Esophagus squamous epithelium (tissue), 5 donors: ENCODE measurements around the gene CHMP1B. TPM values are rescaled to one million over a fixed set of nuclear protein-coding genes. Genes with fewer than 3 reads are reported as not detected.
"Not testable (repeated sequence)": the region's sequence is repeated elsewhere in the genome, so short reads cannot be mapped to it uniquely, and the experiment has no call there.

Experiments
- DNase-seq: peaks from one replicate; lab custom pipeline; 2025; lab: John Stamatoyannopoulos, UW
- H3K27ac ChIP-seq, 4 donors: fragments of 200-600 bp; sonication (generic); one replicate each; pipeline ENCODE4 v1.5.1; 2016 to 2019; ENCODE audit warnings: mild to moderate bottlenecking in 1 of 4
- H3K27me3 ChIP-seq, 4 donors: fragments of 200-600 bp; sonication (generic); 1 replicate in 3 of 4; 2 replicates in 1 of 4; pipeline versions ENCODE4 v1.5.1 to v1.6.0; 2017 to 2021; ENCODE audit warnings: antibody characterized with exemption in 1 of 4
- H3K36me3 ChIP-seq, 3 donors: fragments of 200-600 bp; sonication (generic); one replicate each; pipeline ENCODE4 v1.5.1; 2016 to 2019
- H3K4me1 ChIP-seq, 3 donors: fragments of 200-600 bp; sonication (generic); one replicate each; pipeline ENCODE4 v1.5.1; 2017 to 2019
- H3K4me3 ChIP-seq, 4 donors: fragments of 200-600 bp; sonication (generic); 1 replicate in 3 of 4; 2 replicates in 1 of 4; pipeline ENCODE4 v1.5.1; 2016 to 2019; ENCODE audit warnings: mild to moderate bottlenecking in 2 of 4, moderate library complexity in 1 of 4
- H3K9me3 ChIP-seq, 3 donors: fragments of 200-600 bp; sonication (generic); one replicate each; pipeline ENCODE4 v1.5.1; 2016 to 2019
- CTCF ChIP-seq, 6 experiments: fragments of 450-650 bp in 4 of 6; fragments of 200-600 bp in 2 of 6; sonication (generic) in 2 of 6; IDR thresholded peaks; one replicate each; pipeline ENCODE4 v1.5.1; 2016 to 2019; ENCODE audit warnings: antibody characterized with exemption in 6 of 6, mild to moderate bottlenecking in 4 of 6, moderate library complexity in 4 of 6
- POLR2A ChIP-seq, 4 donors: fragments of 450-650 bp; IDR thresholded peaks; one replicate each; pipeline ENCODE4 v1.6.1; 2017; ENCODE audit warnings: antibody characterized with exemption in 4 of 4, mild to moderate bottlenecking in 4 of 4, moderate library complexity in 3 of 4
- WGBS, 2 donors: methylation state at CpG; one replicate each; pipeline ENCODE4 v1.1.5; 2018; 5-methylcytosine and 5-hydroxymethylcytosine counted together
- intact Hi-C: fragments of 100-400 bp; cut with DNase I; formaldehyde crosslinking; loops from one replicate; pipeline ENCODE4 v1.15.0; 2022
- total RNA-seq, 4 donors: library from RNA; depleted of rRNA; stranded (reverse); fragments of >200 nt; gene quantifications; one replicate each; pipeline ENCODE4 v1.1.0, GENCODE V29; 2016
- donor health status: DM: yes; HTN: yes; CAD: no.

The CHMP1B gene
- total RNA-seq, 4 donors from 2014 or later = 35.3 to 48.3 (median 42.3) TPM

GRCh38 chr18:11851806-11852337 is 659 bp downstream of the CHMP1B start:
- no peak for DNase-seq
- H3K27me3 ChIP-seq = no peaks in the 10 kb centered on the region
- TF ChIP-seq CTCF (IDR thresholded peaks at IDR 0.05) = no peak
- TF ChIP-seq POLR2A (IDR thresholded peaks at IDR 0.05) = no peak
- peak overlapping the region; percentile 95 to 98 (median 96) for H3K27ac ChIP-seq
- peaks cover 0 to 55% (median 29%) of the 10 kb centered on the region in 3 donors for H3K4me1 ChIP-seq
- WGBS, 2 donors = 0 to 7% methylated on average over 2 to 6 of the region's 23 CpGs
- H3K4me3 ChIP-seq = peak overlapping the region; percentile 70 to 87 (median 80)
- H3K36me3 ChIP-seq = peaks cover 0 to 15% (median 0%) of the 10 kb centered on the region in 3 donors
- no peaks in the 10 kb centered on the region for H3K9me3 ChIP-seq
- intact Hi-C loops = loop anchor here (10.0 kb wide), 1 partner anchor 183 kb away; no protein-coding TSS in a partner anchor

DNA sequence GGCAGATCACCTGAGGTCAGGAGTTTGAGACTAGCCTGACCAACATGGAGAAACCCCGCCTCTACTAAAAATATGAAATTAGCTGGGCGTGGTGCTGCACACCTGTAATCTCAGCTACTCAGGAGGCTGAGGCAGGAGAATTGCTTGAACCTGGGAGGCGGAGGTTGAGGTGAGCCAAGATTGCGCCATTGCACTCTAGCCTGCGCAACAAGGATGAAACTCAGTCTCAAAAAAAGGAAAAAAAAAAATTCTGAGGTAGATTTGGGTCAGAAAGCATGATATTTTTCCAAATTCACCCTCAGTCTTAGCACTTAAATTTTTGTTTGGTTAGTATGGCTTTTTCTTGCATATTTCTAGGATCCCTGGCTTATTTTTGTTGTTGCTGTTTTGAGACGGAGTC is 3.3 kb downstream of the CHMP1B start:
- Histone ChIP-seq H3K4me1 (peaks cover 14 to 78% (median 35%) of the 10 kb centered on the region in 3 donors), H3K36me3 (peaks cover 0 to 15% (median 0%) of the 10 kb centered on the region in 3 donors)
- H3K27ac ChIP-seq, H3K27me3 ChIP-seq, H3K4me3 ChIP-seq, H3K9me3 ChIP-seq, DNase-seq: not testable (repeated sequence)
- intact Hi-C loops = loop anchor here (10.0 kb wide), 1 partner anchor 180 kb away; no protein-coding TSS in a partner anchor
- 71 to 81% methylated on average over 5 to 6 of the region's 6 CpGs for WGBS, 2 donors

- Histone ChIP-seq H3K9me3 (no peaks in the 10 kb centered on the region), H3K27me3 (no peaks in the 10 kb centered on the region), H3K4me3 (no peak overlapping the region), H3K27ac (peak overlapping the region; percentile 46 to 88 (median 84)), H3K36me3 (peaks cover 0 to 15% (median 0%) of the 10 kb centered on the region in 3 donors), H3K4me1 (peaks cover 14 to 71% (median 31%) of the 10 kb centered on the region in 3 donors)
- no peak for TF ChIP-seq CTCF (IDR thresholded peaks at IDR 0.05)
- no peak for TF ChIP-seq POLR2A (IDR thresholded peaks at IDR 0.05)
- WGBS, 2 donors = 12 to 27% methylated on average over 11 of the region's 11 CpGs
- intact Hi-C loops = loop anchor here (10.0 kb wide), 1 partner anchor 177 kb away; no protein-coding TSS in a partner anchor
- no peak for DNase-seq
Measured at GRCh38 chr18:11857177-11857887, 6.1 kb downstream of the CHMP1B start.

DNA sequence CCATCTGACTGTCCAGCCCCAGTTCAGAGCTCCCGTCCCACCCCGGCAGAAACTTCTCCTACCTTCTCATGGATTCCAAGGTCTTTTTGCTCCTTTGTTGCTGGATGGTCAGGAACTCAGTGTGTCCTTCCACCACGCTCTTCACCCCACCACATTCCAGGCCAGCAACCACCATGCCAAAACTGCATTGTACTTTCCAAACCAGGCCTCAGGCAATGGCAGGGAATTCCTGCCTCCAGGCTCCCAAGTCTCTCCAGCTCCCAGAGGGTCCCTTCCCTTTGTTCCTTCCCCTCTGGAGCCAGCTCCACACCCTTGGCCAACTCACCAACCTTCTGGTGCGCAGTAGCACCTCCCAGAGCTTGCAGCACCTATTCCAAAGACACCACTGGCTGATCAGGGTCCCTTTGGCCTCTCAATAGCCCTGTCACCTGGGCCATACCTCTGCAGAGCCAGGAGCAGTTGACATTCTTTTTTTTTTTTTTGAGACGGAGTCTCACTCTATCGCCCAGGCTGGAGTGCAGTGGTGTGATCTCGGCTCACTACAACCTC is 8.1 kb downstream of the CHMP1B start:
- no peaks in the 10 kb centered on the region for H3K9me3 ChIP-seq
- no peaks in the 10 kb centered on the region for H3K27me3 ChIP-seq
- DNase-seq = no peak
- no peak overlapping the region for H3K4me3 ChIP-seq
- peaks cover 0 to 6% (median 0%) of the 10 kb centered on the region in 3 donors for H3K36me3 ChIP-seq
- TF ChIP-seq CTCF (IDR thresholded peaks at IDR 0.05) (no peak), POLR2A (IDR thresholded peaks at IDR 0.05) (no peak)
- peak overlapping the region in 3 of 4 donors; percentile 29 to 67 (median 35) for H3K27ac ChIP-seq
- intact Hi-C loops = loop anchor here (10.0 kb wide), 1 partner anchor 175 kb away; no protein-coding TSS in a partner anchor
- WGBS, 2 donors = 81 to 83% methylated on average over 7 of the region's 7 CpGs
- peaks cover 14 to 51% (median 16%) of the 10 kb centered on the region in 3 donors for H3K4me1 ChIP-seq

GRCh38 chr18:11859903-11860407 is 8.7 kb downstream of the CHMP1B start:
- H3K27ac ChIP-seq = peak overlapping the region in 3 of 4 donors; percentile 35 to 67 (median 48)
- TF ChIP-seq POLR2A (IDR thresholded peaks at IDR 0.05) (peak in 1 of 4 donors; percentile 9), CTCF (IDR thresholded peaks at IDR 0.05) (peak in 3 of 6 experiments; percentile 15 to 58 (median 44))
- intact Hi-C loops = loop anchor here (10.0 kb wide), 1 partner anchor 175 kb away; no protein-coding TSS in a partner anchor
- 5 to 17% methylated on average over 2 to 4 of the region's 4 CpGs for WGBS, 2 donors
- DNase-seq = no peak
- no peak overlapping the region for H3K4me3 ChIP-seq
- H3K27me3 ChIP-seq = no peaks in the 10 kb centered on the region
- H3K4me1 ChIP-seq = peaks cover 14 to 46% (median 16%) of the 10 kb centered on the region in 3 donors
- H3K36me3 ChIP-seq = peaks cover 0 to under 1% (median 0%) of the 10 kb centered on the region in 3 donors
- H3K9me3 ChIP-seq = no peaks in the 10 kb centered on the region
